Stimulated activated CD4-positive, alpha-beta T cell treated with anti-CD3 and anti-CD28 coated beads, Interleukin-12 subunit alpha, Interleukin-12 subunit beta, amount 100 ng/mL, for 4 hours (primary cell): ENCODE results near the gene LHX3.

Experiments
- DNase-seq: peaks from one replicate; pipeline ENCODE4 v3.0.0-alpha.2; 2020

LHX3 gene

DNA sequence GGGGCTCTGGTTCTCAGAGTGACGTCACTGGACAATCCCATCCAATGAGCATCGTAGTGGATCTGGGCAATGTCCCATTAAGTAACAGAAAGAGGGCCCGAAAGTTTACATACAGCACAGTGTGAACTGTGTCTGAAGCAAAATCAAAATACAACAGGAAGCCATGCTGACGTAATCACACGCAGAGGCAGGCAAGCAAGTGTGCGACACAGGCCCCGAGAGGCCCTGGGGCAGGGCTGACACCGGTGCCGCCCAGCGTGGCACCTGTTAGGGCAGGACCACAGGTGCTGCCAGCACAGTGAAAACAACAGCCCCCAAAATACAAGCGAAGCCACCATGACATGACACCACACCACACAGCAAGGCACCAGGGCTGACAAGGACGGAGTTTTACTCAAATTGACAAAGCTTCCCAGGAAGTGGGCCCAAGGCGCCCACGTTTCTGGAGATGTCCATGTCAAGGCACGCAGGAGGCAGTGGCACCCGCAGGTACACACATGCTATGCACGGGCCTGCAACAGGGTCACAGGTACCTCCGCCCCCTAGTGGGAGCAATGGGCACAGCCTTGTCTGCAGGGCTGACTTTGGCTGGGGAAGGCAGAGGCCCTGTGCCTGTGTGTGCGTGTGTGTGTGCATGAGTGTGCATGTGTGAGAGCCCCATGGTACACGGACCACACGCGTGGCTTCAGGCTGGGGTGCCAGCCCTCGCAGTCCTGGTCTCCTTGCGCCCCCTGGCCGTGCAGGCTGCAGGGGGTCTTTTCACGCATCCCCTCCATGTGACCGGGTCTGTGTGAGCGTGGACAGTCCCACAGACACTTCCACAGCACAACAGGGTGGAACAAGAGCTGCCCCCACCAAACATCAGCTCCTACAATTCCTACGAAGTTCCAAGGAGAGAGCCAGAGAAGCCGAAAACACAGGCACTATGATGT is 21.1 kb upstream of the LHX3 start:
- peak; percentile 60 for DNase-seq

DNA sequence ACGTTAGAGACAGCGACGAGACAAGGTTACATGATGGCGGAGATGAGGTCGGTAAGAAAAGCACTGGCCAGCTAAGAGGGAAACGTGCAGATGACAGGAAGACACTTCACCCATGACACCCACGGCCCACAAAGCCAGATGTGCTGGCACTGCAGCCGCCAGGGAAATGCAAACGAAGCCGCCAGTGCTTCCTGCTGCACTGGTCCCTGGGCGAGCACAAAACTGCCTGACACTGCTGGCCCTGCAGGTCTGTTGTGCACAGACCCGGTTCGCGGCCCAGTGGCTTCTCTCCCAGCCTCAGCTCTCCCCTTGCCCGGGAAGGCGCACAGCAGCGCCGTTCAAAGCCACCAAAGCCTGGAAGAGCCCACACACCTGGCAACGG is 20.4 kb upstream of the LHX3 start:
- DNase-seq = no peak

DNA sequence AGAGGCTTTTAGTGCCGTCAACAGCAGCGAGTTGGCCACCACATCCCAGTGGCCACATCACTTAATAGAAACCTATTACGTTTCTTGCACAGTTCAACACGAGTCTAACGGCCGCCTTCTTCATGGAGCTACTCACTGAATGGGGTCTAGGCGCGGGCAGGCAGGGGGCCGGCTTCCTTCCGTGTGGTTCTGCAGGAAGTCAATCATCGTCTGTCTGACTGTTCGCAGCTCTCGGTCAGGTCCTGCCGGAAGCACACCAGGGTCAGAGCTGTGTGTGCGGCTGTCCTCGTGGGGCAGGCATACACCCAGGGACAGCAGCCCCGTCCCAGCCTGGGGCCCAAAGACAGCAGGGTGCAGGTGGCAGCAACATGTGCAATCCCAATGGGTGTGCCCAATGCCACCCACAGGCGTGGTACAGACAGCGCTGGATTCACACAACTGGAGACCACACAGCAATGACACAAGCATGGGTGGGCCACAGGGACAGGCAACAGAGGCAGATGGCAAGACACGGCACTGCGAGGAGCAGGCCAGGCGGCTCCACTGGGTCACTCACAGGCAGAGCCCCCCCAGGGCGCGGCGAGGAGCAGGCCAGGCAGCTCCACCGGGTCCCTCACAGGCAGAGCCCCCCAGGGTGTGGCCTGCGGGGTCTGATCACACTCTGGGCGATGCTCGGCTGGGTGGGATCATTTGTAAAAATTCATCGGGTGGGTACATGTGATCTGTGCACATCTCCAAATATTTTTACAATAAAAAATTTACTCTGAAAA is 19.1 kb upstream of the LHX3 start:
- DNase-seq = no peak

DNA sequence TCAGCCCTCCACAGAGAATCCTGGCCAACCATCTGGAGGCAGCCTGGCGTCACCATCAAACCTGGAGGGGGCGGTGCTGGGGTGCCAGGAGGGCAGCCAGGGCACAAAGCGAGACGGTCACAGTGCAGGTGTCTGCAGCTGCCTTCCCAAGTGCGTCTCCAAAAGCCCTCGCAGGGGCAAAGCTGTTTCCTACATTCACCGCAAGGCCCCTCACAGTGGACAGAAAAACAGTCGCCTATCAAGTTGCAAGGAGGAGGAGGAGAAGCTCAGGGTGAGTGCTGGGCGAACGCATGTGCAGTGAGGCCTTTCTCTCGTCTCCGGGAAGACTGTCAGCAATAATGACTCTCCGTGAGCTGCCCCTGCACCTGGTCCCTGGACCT is 18.0 kb upstream of the LHX3 start:
- no peak for DNase-seq

DNA sequence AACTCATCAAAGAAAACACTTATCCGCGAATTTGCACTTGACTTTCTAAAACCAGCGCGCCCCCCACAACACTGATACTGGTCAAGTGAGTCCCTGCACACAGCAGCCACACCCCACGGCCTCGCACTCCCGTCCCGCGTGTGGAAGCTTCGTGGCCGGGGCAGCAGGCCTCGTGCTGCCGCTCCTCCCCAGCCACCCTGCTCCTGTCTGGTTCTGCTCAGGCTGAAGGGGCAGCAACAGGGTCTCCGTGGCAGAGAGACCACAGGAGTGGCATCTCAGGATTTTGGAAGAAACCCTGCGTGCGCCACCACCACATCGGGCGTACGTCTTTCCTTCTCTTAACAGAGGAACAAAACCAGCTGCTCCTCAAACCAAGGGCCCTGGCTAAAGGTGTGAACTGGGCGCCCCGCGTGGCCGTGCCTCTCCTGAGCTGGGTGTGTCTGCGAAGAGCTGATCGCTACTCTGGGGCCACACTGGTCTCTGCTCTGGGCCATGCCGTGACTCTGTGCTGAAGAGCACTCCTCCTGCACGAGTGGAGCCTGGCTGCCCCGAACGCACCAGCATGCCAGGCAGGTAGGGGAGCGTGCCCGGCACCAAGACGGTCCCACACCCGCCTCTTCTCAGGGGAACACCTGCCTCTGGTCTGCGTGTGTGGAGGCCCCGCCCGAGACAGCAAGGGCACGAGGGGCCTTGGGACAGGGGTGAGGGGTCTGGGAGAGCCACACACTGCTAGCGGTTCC is 17.4 kb upstream of the LHX3 start:
- no peak for DNase-seq

DNA sequence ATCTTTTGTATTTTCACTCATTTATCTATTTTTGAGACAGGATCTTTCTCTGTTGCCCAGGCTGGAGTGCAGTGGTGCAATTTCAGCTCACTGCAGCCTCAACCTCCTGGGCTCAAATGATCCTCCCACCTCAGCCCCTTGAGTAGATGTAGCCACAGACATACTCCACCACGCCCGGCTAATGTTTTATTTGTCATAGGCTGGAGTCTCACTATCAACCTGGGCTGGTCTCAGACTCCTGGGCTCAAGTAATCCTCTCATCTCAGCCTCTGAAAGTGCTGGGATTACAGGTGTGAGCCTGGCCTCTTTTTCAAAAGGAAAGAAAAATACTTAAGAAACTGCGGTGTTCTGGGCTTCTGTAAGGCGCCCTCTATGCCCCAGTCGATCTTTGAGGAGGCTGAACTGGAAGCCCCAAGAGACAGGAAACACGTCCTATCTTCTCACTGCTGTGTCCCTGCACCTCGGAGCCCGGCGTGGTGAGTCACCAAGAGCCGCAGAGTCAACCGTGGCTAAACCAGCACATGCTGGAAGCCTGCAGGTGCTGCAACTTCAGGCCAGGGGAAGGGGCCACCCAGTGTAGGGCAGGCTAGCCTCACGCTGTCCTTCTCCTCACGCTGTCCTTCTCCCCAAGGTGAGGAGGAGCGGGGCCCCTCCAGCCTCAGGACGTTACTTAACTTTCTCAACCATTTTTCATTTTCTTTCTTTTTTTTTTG is 15.2 kb upstream of the LHX3 start:
- no peak for DNase-seq

DNA sequence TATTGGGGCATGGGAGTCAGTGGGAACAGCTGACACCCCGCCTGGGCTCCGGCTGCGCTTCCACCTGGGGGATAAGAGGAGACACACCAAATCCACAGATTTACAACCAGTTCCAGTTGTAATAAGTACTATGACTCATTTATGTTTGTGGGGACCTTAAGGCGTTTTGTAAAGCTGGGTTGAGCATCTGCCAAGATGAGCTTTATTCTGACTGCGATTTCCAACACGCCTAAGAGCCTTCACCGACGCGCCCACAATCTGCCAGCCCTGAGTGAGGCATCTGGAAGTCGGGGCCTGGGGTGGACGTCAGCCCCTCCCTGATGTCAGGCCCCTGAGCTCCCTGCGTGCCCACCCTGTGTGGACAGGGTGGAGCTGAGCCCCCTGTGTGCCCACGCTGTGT is 14.3 kb upstream of the LHX3 start:
- DNase-seq = no peak

DNA sequence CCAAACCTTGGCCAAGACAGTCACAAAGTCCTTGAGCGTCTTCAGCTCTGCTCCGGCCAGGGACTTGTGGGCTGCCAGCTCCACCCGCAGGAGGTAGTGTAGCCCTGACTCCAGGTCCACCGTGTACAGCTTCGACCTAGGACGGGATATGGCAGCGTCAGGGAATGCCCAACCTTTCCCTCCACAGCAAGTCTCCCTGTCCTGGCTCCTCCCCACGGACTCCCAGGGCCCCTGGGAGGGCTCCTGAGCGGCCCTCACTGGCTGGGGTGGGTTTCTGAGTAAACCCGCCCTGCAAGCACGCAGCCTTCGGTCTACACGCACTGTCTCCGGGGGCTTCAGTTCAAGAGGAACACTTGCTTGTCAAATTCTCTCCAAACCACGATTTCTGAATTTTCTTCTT is 13.7 kb upstream of the LHX3 start:
- DNase-seq = no peak

DNA sequence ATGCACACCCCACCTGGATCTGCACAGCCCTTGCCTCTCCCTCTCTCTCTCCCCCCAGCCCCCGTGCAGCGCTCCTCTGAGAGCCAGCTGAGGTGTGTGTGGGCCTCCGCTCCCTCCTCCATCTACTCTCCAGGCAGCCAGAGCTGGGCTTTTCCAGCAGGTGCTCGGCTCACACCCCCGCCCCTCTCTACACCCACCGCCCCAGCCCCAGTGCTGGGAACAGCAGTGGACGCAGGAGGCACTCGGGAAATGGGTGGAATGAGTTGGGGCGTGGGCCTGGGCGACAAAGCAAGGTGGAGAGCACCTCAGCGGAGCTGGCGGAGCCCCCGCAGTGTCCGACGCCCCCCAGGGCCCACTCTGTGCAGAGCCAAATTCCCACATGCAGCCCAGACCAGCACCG is 13.3 kb upstream of the LHX3 start:
- no peak for DNase-seq

DNA sequence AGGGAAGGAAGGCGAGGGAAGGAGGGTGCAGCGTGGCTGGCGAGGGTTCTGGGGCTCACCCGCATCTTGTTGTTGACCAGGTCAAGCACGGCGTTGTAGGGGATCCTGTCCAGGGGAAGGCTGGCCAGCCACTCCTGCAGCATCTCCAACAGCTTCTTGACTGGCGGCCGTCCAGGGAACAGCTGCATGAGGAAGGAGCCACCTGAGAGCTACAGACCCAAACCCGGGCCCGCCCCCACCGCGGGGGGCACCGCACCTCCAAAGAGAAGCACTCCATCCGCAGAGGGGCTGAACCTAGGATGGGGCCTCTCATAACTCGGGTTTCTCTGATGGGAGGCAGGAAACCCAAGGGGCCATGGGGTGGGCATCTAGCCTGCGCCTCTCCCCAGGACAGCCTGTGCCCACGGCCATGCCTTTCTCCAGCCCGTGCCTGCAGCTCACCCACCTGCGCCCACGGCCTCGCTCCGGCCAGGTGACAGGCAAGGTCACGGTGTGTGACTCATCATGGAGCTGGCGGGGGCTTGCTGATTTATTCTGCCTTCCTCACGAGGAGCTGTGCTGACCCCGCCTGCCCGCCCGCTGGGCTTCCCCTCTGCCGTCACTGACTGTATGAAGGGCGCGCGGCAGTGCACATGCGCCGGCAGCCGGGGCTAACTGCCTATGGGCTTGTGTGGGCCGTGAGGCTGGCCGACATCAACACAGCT is 11.8 kb upstream of the LHX3 start:
- DNase-seq = no peak

DNA sequence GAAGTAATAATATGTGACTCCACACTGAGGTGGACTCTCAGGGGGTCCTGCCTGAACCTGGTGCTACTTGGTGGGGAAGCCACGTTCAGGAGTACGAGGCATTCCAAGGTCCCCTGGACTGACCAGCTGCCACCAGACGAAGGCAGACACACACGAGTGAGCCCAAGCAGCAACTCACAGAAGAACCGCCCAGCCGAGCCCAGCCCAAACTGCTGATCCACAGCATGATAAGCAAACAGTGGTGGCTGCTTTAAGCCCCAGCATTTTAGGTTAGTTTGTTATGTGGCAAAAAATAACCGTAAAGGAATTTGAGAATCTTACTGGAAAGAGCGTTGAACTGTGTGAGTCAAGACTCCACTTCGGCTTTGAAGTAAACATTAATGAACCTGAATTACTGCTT is 8.8 kb upstream of the LHX3 start:
- no peak for DNase-seq

DNA sequence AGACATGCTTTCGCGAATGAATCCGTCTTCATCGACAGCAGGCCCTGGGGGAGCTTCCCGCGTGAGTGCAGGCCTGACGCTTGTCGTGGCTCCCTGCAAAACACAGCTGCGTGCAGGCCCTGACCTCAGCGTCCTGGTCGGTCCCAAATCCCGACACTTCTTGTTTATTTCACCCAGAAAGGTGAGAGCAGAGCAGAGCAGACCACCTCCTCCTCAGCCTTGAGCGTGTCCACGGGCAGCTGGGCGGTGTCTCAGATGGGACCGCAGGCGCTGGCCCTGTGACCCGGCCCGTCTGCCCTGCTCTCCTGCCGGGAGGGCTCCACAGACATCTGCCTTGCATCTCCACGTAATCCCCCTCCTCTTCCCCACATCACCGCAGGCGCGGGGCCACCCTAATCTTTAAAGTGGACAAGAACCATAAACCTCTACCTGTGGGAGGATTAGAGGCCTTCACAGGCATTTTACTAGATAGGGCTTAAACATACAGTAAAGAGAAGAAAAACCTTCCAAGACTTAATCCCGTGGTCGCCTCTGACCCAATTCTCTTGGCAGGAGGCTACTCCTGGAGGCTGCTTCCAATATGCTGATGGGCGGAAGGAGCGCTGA is 7.5 kb upstream of the LHX3 start:
- no peak for DNase-seq

DNA sequence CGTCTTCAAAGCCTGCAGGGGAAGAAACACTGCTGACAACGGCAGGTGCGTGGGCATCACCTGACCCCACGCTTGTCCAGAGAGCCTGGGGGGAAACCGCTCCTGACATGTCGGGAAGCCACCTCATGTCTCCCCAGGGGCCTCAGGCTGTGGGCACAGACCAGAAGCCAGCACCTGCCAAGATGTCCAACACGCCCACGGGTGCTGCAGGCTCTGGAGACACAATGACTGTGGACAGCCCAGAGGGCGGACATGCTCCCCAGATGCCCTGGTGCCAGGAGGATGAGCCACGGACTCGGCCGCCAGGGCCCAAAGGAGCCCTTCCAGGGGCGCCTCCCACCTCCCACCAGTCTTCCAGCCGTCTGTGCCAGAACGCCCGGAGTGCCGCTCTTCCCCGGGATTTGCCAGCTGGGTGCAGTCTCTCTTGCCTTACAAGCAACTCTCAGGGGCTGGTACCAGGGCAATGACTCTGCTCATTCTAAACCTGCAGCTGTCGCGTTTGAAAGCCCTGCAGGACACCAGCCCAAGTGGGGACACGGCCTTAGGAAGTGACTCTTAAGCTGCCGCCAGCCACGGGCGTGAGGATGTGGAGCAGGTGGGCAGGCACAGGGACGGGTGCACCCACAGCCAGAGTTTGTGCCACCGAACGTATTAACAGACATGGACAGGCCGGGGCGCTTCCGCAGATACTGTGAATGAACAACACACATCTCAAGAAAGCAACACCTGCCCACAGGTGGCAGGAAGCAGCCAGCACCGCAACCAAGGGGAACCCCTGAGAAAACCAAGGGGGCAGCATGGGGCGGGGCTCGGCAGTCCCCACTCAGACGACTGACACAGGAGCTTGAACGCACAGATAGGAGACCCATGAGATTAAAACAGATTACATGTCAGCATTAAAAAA is 6.8 kb upstream of the LHX3 start:
- no peak for DNase-seq

DNA sequence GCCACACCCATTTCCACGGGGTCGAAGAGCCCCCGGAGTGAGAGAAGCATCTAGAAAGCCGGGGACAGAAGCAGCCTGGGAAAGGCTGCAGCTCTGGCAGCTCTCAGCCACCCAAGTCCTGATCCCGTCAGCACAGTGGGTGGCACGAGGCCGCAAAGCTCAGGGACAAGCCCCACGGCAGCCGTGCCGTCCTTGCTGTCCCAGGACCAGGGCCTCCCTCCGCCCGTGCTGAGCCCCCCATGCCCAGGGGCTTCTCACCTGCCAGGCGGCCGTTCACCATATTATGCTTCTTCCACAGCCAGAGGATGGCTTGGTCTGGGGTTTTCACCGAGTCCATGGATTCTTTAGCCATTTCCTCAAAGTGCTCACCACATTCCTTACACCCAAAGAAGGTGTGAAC is 6.1 kb upstream of the LHX3 start:
- DNase-seq = no peak

DNA sequence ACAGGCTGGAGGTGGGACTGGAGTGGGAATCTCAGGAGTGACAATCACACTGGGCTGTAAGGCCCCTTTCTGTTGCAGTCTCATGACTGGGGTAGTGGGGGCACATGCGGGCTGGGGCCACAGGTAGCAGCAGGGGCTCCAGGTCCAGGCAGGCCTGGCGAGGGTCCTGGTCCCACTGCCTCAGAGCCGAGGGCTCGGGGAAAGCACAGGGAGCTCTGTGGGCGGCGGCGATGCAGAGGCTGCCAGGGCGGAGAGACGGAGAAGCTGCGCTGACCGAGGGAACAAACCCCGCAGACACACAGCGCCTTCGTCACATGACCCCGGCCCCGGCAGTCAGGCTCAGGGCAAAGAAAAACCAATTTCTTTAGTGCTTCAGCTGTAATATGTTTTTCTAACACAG is 5.3 kb upstream of the LHX3 start:
- no peak for DNase-seq

DNA sequence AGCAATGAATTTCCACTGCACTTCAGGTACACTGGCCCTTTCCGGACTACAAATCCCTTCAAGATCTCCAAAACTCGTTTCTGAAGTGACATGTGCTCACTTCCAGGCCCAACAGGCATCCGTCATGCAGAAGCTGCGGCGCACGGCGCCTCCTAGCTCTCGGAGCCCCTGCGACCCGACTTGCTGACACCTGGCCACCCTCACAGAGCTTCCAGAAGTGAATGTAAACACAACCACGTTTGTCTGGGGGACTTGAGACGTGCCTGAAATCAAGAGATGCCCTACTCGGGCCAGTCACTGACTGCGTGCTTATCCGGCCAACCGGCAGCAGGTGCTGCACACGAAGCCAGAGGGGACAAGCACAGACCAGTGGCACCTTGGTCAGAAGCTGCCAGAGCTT is 4.9 kb upstream of the LHX3 start:
- no peak for DNase-seq

DNA sequence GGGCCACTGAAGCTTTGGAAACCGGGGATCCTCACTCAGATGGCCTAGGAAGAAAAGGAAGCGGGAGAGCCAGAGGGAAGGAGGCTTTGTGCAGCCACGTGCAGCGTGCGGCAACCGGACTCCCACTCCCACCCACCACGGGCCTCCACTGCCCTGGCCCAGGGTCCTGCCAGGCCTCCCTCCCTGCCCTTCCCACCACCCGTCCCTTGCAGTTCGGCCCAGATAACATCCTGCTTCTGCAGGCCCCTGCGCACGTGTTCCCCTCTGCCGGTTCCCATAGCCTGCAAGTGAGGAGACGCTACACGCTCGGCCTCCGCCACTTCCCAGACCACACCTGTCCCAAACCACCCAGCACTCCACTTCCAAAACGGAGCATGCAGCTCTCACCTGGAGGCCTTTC is 4.3 kb upstream of the LHX3 start:
- DNase-seq = no peak

DNA sequence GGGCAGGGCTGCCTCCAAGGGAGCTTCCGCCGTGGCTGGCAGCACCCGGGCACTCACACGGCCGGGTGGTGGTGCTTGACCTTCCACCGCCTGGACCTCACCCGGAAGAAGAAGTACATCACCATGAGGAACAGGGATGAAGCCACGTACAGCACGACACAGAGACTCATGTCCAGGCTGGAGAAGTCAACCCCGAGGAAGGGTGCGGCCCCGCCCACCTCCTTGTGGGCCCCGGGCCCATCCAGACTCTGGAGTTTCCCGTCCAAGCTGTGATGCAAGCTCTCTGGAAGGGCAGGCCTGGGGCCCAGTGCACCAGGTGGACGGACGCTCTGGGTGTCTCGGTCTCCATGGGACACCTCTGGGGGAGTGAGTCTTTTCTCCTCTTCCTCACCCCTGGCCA is 3.7 kb upstream of the LHX3 start:
- DNase-seq = no peak

DNA sequence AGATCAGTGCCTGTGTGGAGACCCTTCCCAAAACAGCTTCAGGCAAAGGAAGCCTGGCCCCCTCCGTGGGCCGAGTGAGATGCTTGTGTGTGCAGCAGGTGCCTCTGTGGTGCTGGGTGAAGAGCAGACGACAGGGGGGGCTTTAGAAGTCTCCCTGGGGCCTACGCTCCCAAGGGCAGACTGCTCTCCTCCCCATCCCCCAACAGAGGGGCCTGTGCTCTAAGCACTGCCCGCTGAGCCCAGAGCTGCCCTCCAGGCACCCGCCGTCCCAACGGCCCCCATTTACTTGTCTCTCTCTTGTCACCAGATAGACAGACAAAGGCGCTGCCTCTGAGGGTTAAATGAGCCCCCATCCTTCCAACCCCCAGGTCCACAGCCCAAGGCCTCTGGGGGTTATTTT is 2.7 kb upstream of the LHX3 start:
- no peak for DNase-seq

DNA sequence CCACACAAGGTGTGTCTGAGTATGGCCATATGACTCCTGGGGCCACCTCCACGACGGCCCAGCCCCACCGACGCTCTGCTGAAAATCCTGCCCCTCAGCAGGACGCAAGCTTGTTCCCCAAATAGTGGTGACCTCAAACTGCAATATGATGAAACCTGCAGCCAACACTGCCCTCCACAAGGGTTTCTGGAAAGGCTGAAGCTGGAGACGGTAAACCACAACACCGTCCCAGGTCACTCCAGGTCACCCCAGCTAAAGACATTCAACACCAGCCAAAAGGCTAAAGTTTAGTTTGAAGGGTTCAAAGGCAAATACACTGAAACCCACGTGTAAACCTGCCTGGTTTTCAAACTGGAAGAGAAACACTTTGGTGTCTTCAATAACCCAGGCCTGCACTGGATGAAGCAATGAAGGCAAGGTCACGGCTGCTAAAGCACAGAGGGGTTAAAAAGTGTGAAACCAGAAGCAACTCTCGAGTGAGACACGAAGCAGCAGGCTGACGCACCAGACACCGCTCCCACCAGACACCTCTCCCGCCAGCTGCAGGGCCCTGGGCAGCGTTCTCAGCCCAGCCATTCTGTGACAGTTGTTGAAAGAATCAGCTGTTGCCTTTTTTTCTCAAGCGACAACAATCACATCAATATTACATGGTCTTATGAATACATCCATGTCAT is 1.8 kb upstream of the LHX3 start:
- no peak for DNase-seq

DNA sequence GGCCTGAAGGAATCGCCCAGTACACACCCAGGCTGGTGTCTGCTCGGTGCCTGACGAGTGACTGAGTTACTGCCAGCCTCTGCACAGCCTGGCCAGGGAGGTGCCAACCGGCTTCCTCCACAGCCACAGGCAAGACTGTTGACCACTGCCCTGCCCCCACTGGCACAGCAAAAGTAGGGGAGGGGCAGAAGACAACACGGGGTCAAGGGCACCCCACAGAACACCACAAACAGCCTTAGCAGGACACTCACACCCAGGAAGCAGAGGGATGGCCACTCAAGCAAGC is 722 bp upstream of the LHX3 start:
- no peak for DNase-seq
